HepG2 (cell line): Measurements from ENCODE around the gene ZNF121. TPM values are rescaled to one million over a fixed set of nuclear protein-coding genes. Genes with fewer than 3 reads are reported as not detected.

Experiments
- CBFB ChIP-seq: sonication (generic); formaldehyde crosslinking; IDR thresholded peaks from 2 replicates; pipeline ENCODE4 v1.4.0; 2020; ENCODE audit warnings: missing genetic modification reagents
- FOSL2 ChIP-seq: sonication (generic); formaldehyde crosslinking; IDR thresholded peaks from 2 replicates; pipeline ENCODE4 v1.4.0; 2020; ENCODE audit warnings: missing genetic modification reagents
- HOXA7 ChIP-seq: sonication (generic); formaldehyde crosslinking; IDR thresholded peaks from 2 replicates; pipeline ENCODE4 v1.8.1; 2022; ENCODE audit warnings: mild to moderate bottlenecking, missing genetic modification reagents, moderate library complexity
- NCOR1 ChIP-seq: fragments of 200-600 bp; sonication (generic); IDR thresholded peaks from 2 replicates; pipeline ENCODE4 v1.7.0; 2017; ENCODE audit warnings: antibody characterized with exemption, low read length, borderline replicate concordance
- PTBP1 ChIP-seq: fragments of 200-400 bp; formaldehyde crosslinking; IDR thresholded peaks from 2 replicates; pipeline ENCODE4 v1.6.1; 2018; ENCODE audit warnings: low read length, low read depth; ENCODE audit not compliant: poor library complexity, severe bottlenecking
- ZNF205 ChIP-seq: IDR thresholded peaks from 2 replicates; pipeline ENCODE4 v1.6.1; 2018; ENCODE audit warnings: missing biosample characterization, missing genetic modification reagents
- ZNF329 ChIP-seq: sonication (generic); formaldehyde crosslinking; IDR thresholded peaks from 2 replicates; pipeline ENCODE4 v1.9.0; 2021; ENCODE audit warnings: low read depth, mild to moderate bottlenecking, missing genetic modification reagents
- ZNF615 ChIP-seq: sonication (generic); formaldehyde crosslinking; IDR thresholded peaks from 2 replicates; pipeline ENCODE4 v1.5.0; 2020; ENCODE audit warnings: mild to moderate bottlenecking, missing genetic modification reagents, borderline replicate concordance
- ZNF891 ChIP-seq: sonication (generic); formaldehyde crosslinking; IDR thresholded peaks from 2 replicates; pipeline ENCODE4 v1.5.0; 2020; ENCODE audit warnings: mild to moderate bottlenecking, missing genetic modification reagents
- polyA plus RNA-seq, 8 experiments: library from polyadenylated mRNA; depleted of rRNA in 3 of 8; stranded (reverse) in 7 of 8; unstranded in 1 of 8; fragments of >200 nt; fragmentation: Illumina TruSeq in 4 of 8; extraction: Trizol in 4 of 8; gene quantifications; 2 replicates each; pipeline versions ENCODE4 v1.2.1 to v1.2.3, GENCODE V29; 2011 to 2016; ENCODE audit warnings: low read depth in 4 of 8, missing spikeins in 1 of 8, mixed read lengths in 1 of 8; ENCODE audit not compliant: insufficient read depth in 1 of 8
- total RNA-seq, 5 experiments: library from RNA; depleted of rRNA; stranded (reverse); fragments of >200 nt; fragmentation: Illumina TruSeq; extraction: Trizol; gene quantifications; 2 replicates each; pipeline ENCODE4 v1.2.3, GENCODE V29; 2016; ENCODE audit warnings: low read depth in 1 of 5
- TF ChIP-seq, protein P1 (sequence below): sonication (generic); formaldehyde crosslinking; conservative IDR thresholded peaks from 2 replicates; pipeline ENCODE4 v1.4.0; 2020; ENCODE audit warnings: missing genetic modification reagents
- TF ChIP-seq, protein P2 (sequence below): sonication (generic); formaldehyde crosslinking; conservative IDR thresholded peaks from 2 replicates; pipeline ENCODE4 v1.8.0; 2022; ENCODE audit warnings: missing genetic modification reagents
- TF ChIP-seq, protein P3 (sequence below): sonication (generic); formaldehyde crosslinking; IDR thresholded peaks from 2 replicates; pipeline ENCODE4 v1.8.0; 2022; ENCODE audit warnings: missing genetic modification reagents, low read depth, mild to moderate bottlenecking, borderline replicate concordance
- TF ChIP-seq, protein P4 (sequence below): sonication (generic); formaldehyde crosslinking; IDR thresholded peaks from 2 replicates; pipeline ENCODE4 v1.4.0; 2020; ENCODE audit warnings: mild to moderate bottlenecking, missing genetic modification reagents
- TF ChIP-seq, protein P5 (sequence below): sonication (generic); formaldehyde crosslinking; IDR thresholded peaks from 2 replicates; pipeline ENCODE4 v1.4.0; 2020; ENCODE audit warnings: missing genetic modification reagents
- TF ChIP-seq, protein P6 (sequence below): sonication (generic); formaldehyde crosslinking; IDR thresholded peaks from 2 replicates; pipeline ENCODE4 v1.5.0; 2020; ENCODE audit warnings: mild to moderate bottlenecking, low read depth, missing genetic modification reagents, borderline replicate concordance
- TF ChIP-seq, protein P7 (sequence below): sonication (generic); formaldehyde crosslinking; IDR thresholded peaks from 2 replicates; pipeline ENCODE4 v1.8.1; 2023; ENCODE audit warnings: mild to moderate bottlenecking, missing genetic modification reagents

The ZNF121 gene
- total and polyA plus RNA-seq, 2 of the 13 experiments (the other 11 are each of a cell fraction or from before 2014, with no cell fraction given) = 7.8 to 56.3 TPM

DNA sequence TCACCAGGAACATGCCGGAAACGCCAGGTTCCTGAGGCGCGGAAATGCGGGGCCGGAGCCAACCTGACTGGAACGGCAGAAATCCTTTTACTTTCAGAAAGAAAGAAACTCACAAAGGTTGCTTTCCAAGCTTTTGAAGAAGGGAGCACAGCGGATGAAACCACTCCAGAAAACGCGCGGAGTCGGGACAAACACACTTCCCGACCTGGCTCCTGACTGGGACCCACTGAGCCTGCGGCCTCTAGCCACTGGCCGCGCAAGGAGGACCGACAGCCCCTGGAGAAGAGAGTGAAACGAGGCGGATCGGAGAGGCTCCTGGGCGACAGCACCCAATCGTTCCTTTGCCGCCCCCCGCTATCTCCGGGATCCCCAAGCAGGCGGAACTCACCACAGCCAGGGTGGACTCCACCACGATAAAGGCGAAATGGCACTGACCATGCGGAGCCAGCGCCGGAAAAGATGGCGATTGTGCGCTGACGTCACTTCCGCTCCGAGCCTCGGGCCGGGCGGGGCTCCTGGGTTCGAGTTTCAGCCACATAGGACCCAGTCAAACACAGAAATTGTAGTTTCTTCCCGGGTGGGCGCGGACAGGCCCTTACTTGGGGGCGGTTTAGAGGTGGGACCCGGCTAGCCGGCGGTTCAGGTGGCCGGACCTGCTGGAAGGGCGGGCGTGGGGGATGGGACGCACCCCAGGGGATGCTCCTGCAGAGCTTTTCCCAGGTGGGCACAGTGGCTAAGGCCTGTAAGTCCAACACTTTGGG is at the start of gene ZNF121 (continued):
- TF ChIP-seq, protein P1, sequence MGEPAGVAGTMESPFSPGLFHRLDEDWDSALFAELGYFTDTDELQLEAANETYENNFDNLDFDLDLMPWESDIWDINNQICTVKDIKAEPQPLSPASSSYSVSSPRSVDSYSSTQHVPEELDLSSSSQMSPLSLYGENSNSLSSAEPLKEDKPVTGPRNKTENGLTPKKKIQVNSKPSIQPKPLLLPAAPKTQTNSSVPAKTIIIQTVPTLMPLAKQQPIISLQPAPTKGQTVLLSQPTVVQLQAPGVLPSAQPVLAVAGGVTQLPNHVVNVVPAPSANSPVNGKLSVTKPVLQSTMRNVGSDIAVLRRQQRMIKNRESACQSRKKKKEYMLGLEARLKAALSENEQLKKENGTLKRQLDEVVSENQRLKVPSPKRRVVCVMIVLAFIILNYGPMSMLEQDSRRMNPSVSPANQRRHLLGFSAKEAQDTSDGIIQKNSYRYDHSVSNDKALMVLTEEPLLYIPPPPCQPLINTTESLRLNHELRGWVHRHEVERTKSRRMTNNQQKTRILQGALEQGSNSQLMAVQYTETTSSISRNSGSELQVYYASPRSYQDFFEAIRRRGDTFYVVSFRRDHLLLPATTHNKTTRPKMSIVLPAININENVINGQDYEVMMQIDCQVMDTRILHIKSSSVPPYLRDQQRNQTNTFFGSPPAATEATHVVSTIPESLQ (CRISPR knock-in tag) = no peak
- TF ChIP-seq FOSL2 (CRISPR knock-in tag) (peak; percentile 57), ZNF615 (no peak), NCOR1 (no peak), ZNF205 (CRISPR knock-in tag) (0 out of 2 replicates have a peak, but pooled peaks have one; percentile 40), CBFB (CRISPR knock-in tag) (peak; percentile 65; the same call in 1 of the 2 replicates), ZNF329 (CRISPR knock-in tag) (peak; percentile 86; the same call in 1 of the 2 replicates), PTBP1 (peak; percentile 58), HOXA7 (CRISPR knock-in tag) (no peak), ZNF891 (CRISPR knock-in tag) (peak; percentile 99)
- TF ChIP-seq, protein P2, sequence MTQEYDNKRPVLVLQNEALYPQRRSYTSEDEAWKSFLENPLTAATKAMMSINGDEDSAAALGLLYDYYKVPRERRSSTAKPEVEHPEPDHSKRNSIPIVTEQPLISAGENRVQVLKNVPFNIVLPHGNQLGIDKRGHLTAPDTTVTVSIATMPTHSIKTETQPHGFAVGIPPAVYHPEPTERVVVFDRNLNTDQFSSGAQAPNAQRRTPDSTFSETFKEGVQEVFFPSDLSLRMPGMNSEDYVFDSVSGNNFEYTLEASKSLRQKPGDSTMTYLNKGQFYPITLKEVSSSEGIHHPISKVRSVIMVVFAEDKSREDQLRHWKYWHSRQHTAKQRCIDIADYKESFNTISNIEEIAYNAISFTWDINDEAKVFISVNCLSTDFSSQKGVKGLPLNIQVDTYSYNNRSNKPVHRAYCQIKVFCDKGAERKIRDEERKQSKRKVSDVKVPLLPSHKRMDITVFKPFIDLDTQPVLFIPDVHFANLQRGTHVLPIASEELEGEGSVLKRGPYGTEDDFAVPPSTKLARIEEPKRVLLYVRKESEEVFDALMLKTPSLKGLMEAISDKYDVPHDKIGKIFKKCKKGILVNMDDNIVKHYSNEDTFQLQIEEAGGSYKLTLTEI (CRISPR knock-in tag) = no peak
- TF ChIP-seq, protein P3, sequence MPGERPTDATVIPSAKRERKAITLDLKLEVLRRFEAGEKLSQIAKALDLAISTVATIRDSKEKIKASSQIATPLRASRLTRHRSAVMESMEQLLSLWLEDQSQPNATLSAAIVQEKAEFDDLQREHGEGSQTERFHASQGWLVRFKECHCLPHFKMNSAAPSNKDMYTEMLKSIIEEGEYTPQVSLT (CRISPR knock-in tag) = peak; percentile 26; the same call in 1 of the 2 replicates
- TF ChIP-seq, protein P4, sequence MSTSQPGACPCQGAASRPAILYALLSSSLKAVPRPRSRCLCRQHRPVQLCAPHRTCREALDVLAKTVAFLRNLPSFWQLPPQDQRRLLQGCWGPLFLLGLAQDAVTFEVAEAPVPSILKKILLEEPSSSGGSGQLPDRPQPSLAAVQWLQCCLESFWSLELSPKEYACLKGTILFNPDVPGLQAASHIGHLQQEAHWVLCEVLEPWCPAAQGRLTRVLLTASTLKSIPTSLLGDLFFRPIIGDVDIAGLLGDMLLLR (CRISPR knock-in tag) = peak; percentile 88
- TF ChIP-seq, protein P5, sequence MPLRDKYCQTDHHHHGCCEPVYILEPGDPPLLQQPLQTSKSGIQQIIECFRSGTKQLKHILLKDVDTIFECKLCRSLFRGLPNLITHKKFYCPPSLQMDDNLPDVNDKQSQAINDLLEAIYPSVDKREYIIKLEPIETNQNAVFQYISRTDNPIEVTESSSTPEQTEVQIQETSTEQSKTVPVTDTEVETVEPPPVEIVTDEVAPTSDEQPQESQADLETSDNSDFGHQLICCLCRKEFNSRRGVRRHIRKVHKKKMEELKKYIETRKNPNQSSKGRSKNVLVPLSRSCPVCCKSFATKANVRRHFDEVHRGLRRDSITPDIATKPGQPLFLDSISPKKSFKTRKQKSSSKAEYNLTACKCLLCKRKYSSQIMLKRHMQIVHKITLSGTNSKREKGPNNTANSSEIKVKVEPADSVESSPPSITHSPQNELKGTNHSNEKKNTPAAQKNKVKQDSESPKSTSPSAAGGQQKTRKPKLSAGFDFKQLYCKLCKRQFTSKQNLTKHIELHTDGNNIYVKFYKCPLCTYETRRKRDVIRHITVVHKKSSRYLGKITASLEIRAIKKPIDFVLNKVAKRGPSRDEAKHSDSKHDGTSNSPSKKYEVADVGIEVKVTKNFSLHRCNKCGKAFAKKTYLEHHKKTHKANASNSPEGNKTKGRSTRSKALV = peak; percentile 54; the same call in 1 of the 2 replicates
- TF ChIP-seq, protein P6, sequence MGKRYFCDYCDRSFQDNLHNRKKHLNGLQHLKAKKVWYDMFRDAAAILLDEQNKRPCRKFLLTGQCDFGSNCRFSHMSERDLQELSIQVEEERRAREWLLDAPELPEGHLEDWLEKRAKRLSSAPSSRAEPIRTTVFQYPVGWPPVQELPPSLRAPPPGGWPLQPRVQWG (CRISPR knock-in tag) = no peak
- TF ChIP-seq, protein P7, sequence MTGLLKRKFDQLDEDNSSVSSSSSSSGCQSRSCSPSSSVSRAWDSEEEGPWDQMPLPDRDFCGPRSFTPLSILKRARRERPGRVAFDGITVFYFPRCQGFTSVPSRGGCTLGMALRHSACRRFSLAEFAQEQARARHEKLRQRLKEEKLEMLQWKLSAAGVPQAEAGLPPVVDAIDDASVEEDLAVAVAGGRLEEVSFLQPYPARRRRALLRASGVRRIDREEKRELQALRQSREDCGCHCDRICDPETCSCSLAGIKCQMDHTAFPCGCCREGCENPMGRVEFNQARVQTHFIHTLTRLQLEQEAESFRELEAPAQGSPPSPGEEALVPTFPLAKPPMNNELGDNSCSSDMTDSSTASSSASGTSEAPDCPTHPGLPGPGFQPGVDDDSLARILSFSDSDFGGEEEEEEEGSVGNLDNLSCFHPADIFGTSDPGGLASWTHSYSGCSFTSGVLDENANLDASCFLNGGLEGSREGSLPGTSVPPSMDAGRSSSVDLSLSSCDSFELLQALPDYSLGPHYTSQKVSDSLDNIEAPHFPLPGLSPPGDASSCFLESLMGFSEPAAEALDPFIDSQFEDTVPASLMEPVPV (CRISPR knock-in tag) = peak; percentile 80; the same call in 1 of the 2 replicates
